Measurements from ENCODE around the gene AFF3.

The AFF3 gene

GRCh38 chr2:99959261-99960014 lies 183.0 kb downstream of the AFF3 start:
- TF ChIP-seq, protein P1, sequence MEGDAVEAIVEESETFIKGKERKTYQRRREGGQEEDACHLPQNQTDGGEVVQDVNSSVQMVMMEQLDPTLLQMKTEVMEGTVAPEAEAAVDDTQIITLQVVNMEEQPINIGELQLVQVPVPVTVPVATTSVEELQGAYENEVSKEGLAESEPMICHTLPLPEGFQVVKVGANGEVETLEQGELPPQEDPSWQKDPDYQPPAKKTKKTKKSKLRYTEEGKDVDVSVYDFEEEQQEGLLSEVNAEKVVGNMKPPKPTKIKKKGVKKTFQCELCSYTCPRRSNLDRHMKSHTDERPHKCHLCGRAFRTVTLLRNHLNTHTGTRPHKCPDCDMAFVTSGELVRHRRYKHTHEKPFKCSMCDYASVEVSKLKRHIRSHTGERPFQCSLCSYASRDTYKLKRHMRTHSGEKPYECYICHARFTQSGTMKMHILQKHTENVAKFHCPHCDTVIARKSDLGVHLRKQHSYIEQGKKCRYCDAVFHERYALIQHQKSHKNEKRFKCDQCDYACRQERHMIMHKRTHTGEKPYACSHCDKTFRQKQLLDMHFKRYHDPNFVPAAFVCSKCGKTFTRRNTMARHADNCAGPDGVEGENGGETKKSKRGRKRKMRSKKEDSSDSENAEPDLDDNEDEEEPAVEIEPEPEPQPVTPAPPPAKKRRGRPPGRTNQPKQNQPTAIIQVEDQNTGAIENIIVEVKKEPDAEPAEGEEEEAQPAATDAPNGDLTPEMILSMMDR (conservative IDR thresholded peaks at IDR 0.05; ENCODE audit: low read depth): no peak
- POLR2A ChIA-PET (ENCODE audit: low non-redundant PET): no interaction called here

DNA sequence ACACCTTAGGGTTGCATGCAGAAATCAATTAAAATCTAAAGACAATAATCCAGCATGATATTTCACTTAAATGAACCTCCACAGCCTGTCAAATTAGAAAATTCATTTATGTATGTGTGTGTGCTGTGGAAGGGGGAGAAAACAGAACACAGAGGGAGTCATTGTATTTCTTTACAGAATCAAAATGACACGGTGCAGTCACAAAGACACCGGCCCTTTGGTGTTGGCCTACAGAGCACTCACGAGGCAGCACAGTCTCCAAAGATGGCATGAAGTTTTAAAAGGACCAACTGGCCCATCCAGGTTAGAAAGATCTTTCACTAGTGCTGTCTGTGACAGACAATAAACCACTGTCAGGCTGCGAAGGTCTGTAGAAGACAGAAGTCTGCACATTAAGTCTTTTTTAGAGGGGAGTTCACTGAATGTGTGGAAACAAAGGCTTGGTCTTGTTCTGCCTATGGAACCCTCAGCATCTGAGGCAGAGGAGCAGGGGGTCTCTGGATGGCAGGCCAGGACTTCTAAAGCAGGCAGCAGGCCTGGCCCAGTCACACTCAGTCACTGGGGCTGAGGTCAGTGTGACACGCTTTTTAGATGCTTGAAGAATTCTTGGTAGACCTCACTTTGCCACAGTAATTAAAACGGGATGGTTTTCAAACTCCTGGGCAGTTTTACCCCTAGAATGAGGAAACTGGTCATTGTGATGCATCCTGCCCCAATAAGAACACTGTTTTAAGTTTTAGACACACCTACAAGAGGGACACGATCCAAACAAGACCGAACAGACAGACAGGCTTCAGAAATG lies 184.9 kb downstream of the AFF3 start:
- ChIA-PET CTCF (no interaction called here), POLR2A (ENCODE audit: low non-redundant PET) (no interaction called here)
- no peak overlapping the region for H3K27ac ChIP-seq
- TF ChIP-seq, protein P1 (conservative IDR thresholded peaks at IDR 0.05; ENCODE audit: low read depth): no peak
- DNase-seq (ENCODE audit: low spot score): no peak

More at GRCh38 chr2:99959261-99960014, 183.0 kb downstream of the AFF3 start:
- CTCF ChIA-PET: no interaction called here
- no peak overlapping the region for H3K27ac ChIP-seq
- DNase-seq (ENCODE audit: low spot score): no peak

DNA sequence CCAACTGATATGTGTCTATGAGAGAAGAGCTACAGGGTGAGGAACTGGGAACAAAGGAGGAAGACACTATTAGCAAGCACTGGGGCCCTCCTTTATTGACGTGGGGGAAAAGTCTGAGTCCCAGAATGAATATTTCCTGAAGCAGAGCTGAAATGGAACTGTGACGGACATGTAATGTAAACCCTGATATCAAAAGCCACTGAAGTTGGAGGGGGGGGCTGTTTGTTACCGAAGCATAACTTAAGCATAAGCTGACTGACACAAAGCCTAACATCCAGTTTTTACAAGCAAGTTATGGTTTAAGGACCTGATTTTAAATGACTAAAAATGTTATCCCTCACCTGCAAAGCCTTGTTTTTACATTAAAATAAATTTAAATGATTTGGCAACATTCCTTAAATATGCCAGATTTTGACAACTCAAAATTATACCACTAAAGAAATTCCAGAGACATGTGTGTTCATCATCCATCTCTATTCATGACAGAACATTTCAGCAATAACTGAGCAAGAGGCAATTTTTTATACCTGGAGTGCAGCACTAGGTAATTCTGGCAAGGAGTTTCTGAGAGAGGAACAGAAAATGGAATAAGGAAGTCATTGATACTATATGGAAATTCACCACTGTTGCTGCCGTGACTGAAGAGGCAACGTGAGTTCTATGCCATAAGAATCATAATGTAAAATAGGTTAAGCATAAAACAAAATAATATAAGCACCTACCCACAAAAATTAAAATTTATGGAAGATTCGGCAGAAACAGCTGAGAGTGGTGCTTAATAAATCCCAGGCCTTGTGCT lies 186.0 kb downstream of the AFF3 start:
- CTCF ChIA-PET: no interaction called here
- H3K27ac ChIP-seq: no peak overlapping the region
- POLR2A ChIA-PET (ENCODE audit: low non-redundant PET): no interaction called here
- TF ChIP-seq, protein P1 (conservative IDR thresholded peaks at IDR 0.05; ENCODE audit: low read depth): no peak
- no peak for DNase-seq (ENCODE audit: low spot score)

DNA sequence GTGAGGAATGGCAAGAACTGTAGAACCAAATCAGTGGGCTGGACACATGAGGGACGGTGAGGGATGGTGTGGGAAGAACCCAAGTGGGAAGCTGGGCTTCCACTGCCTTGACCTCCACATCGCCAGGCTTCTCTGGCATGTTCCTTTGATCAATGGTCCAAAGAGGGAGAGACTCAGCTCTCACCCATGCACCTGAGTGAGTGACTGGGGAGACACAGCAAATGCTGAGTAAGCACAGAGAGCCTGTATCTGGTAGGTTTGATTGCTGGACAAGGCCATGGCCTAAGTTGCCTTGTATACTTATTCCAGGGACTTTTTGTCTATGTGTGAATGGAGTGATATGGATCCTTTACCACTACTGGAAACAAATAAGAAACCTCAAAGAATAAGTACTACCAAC lies 188.6 kb downstream of the AFF3 start:
- POLR2A ChIA-PET (ENCODE audit: low non-redundant PET): no interaction called here
- CTCF ChIA-PET: no interaction called here
- TF ChIP-seq, protein P1 (conservative IDR thresholded peaks at IDR 0.05; ENCODE audit: low read depth): no peak
- H3K27ac ChIP-seq: no peak overlapping the region
- DNase-seq (ENCODE audit: low spot score): no peak

DNA sequence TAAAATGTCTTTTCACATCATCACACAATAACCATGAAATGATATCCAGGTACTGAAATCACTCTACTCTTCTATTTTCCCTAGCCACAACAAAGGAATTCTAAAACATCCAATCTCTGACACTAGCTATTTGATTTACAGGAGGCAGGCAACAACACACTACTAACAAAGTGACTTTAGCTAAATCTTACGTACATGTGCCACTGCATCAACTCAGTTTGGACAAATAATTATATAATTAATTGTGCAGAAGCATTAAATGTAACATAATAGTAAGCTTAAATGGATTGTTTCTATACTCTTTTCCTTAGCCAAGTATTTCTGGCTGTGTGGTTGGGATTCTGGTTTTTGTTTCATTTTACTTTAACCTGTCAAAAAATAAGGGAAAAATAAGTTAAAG lies 192.4 kb downstream of the AFF3 start:
- DNase-seq (ENCODE audit: low spot score): no peak
- CTCF ChIA-PET: interaction anchor here (0.6 kb wide), 1 partner anchor 335 kb away, joined by 4 read pairs; no protein-coding TSS in a partner anchor
- TF ChIP-seq, protein P1 (conservative IDR thresholded peaks at IDR 0.05; ENCODE audit: low read depth): no peak
- H3K27ac ChIP-seq: no peak overlapping the region
- POLR2A ChIA-PET (ENCODE audit: low non-redundant PET): no interaction called here

DNA sequence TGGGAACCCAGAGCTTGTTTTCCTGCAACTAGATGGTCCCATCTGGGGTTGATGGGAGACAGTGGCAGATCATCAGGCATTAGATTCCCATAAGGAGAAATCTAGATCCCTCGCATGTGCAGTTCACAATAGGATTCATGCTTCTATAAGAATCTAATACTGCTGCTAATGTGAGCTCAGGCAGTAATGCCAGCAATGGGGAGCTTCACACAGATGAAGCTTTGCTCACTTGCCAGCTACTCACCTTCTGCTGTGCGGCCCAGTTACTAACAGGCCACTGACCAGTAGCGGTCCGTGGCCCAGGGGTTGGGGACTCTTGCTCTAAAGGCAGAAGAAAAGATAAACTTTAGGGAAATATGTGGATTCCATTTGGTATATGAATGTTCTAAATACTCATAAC lies 192.9 kb downstream of the AFF3 start:
- POLR2A ChIA-PET (ENCODE audit: low non-redundant PET): no interaction called here
- DNase-seq (ENCODE audit: low spot score): no peak
- TF ChIP-seq, protein P1 (conservative IDR thresholded peaks at IDR 0.05; ENCODE audit: low read depth): no peak
- H3K27ac ChIP-seq: no peak overlapping the region
- CTCF ChIA-PET: interaction anchor here (0.6 kb wide), 1 partner anchor 334 kb away, joined by 4 read pairs; no protein-coding TSS in a partner anchor
